KOPT-K1 (cell line): ENCODE data around the gene SCARF1.

Source experiments
- H3K27ac ChIP-seq: fragments of 200-600 bp; sonication (generic); 2 replicates; pipeline ENCODE4 v1.5.1; 2016; ENCODE audit warnings: antibody characterized with exemption, mild to moderate bottlenecking, low read depth, low read length; ENCODE audit not compliant: poor library complexity, severe bottlenecking
- H3K36me3 ChIP-seq: fragments of 200-600 bp; sonication (generic); 2 replicates; pipeline ENCODE4 v1.5.1; 2017; ENCODE audit warnings: antibody characterized with exemption, mild to moderate bottlenecking, low read length, moderate library complexity; ENCODE audit not compliant: insufficient read depth
- H3K9me3 ChIP-seq: fragments of 200-600 bp; sonication (generic); 2 replicates; pipeline ENCODE4 v1.5.1; 2017; ENCODE audit warnings: antibody characterized with exemption, low read length, mild to moderate bottlenecking; ENCODE audit not compliant: insufficient read depth, poor library complexity, severe bottlenecking

The SCARF1 gene

GRCh38 chr17:1639549-1640180, 5.9 kb downstream of the SCARF1 start:
- Histone ChIP-seq H3K9me3 (no peaks in the 10 kb centered on the region), H3K27ac (no peak overlapping the region), H3K36me3 (no peaks in the 10 kb centered on the region)

GRCh38 chr17:1638624-1639300, 6.8 kb downstream of the SCARF1 start:
- Histone ChIP-seq H3K36me3 (no peaks in the 10 kb centered on the region), H3K27ac (no peak overlapping the region), H3K9me3 (no peaks in the 10 kb centered on the region)

- no peak overlapping the region for H3K27ac ChIP-seq
- H3K36me3 ChIP-seq, result no peaks in the 10 kb centered on the region
- no peaks in the 10 kb centered on the region for H3K9me3 ChIP-seq
These were observed 7.4 kb downstream of the SCARF1 start for GRCh38 chr17:1638171-1638590.

DNA sequence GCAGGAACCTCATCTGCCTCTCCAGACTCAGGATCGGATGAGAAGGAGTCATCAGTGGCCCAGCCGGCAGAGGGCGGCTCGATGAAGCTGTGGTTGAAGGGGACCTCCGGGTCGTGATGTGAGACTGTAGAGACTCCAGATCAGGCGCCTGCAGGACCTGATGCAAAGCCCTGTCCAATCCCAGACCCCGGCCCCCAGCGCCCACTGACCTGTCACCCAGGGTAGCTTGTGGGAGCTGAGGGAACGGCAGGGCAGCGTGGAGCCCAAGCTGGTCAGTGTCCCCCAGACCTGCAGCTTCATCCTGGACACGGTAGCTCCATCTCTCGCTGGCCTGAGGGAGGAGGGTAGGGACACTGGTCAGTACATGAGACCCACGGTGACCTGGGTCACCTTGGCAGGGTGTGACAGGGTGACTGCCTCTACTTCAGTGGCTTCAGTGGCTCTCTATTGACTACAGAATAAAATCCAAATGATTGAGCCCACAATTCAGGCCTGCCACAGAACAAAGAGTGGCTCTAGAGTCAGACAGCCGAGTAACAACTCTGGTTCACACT, 8.7 kb downstream of the SCARF1 start:
- no peaks in the 10 kb centered on the region for H3K36me3 ChIP-seq
- no peak overlapping the region for H3K27ac ChIP-seq

DNA sequence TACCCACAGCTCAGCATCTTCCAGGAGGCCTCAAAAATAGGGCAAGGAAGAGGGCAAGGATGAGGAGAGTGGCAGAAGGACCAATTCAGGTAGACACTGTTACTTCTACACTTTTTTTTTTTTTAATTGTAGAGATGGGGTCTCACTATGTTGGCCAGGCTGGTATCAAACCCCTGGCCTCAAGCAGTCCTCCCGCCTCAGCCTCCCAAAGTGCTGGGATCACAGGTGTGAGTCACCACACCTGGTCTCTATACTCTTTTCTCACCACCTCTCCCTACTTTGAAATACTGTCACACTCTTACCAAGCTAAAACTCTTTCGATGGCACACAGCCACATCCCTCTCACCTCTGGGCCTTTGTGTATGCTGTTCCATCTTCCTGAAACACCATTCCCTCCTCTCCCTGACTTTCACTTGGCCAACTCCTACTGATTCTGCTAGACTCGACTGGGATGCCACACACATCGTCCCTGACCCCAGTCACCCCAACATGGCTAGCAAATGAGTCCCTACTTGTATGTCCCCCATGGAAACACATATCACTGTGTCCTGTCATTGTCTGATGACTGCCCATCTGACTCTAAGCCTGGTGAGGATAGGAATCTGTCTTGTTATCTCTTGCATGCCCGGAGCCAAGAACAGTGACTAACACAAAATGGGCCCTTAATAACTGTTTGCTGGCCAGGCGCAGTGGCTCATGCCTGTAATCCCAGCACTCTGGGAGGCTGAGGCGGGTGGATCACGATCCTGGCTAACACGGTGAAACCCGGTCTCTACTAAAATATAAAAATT, 9.7 kb downstream of the SCARF1 start:
- H3K9me3 ChIP-seq, result no peaks in the 10 kb centered on the region
- H3K36me3 ChIP-seq, result no peaks in the 10 kb centered on the region
- H3K27ac ChIP-seq, result no peak overlapping the region

More for the DNA sequence above, 8.7 kb downstream of the SCARF1 start:
- H3K9me3 ChIP-seq, result no peaks in the 10 kb centered on the region

- H3K9me3 ChIP-seq, result no peaks in the 10 kb centered on the region
- no peaks in the 10 kb centered on the region for H3K36me3 ChIP-seq
- no peak overlapping the region for H3K27ac ChIP-seq
These were observed 10.5 kb downstream of the SCARF1 start for GRCh38 chr17:1634841-1635650.

DNA sequence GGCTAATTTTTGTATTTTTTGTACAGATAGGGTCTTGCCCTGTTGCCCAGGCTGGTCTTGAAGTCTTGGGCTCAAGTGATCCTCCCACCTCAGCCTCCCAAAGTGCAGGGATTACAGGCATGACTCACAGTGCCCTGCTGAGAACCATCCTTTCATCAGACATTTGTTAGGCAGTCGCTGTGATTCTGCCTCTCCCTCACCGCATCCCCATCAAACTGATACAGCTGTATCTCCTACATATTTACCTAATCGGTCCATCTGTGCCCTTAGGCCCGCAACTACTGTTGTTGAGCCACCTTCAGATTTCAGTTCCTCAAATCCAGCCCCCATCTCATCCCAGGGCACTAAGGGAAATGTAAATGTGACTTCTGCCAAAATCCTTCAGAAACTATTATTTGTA, 14.9 kb downstream of the SCARF1 start:
- Histone ChIP-seq H3K27ac (no peak overlapping the region), H3K9me3 (no peaks in the 10 kb centered on the region), H3K36me3 (no peaks in the 10 kb centered on the region)

DNA sequence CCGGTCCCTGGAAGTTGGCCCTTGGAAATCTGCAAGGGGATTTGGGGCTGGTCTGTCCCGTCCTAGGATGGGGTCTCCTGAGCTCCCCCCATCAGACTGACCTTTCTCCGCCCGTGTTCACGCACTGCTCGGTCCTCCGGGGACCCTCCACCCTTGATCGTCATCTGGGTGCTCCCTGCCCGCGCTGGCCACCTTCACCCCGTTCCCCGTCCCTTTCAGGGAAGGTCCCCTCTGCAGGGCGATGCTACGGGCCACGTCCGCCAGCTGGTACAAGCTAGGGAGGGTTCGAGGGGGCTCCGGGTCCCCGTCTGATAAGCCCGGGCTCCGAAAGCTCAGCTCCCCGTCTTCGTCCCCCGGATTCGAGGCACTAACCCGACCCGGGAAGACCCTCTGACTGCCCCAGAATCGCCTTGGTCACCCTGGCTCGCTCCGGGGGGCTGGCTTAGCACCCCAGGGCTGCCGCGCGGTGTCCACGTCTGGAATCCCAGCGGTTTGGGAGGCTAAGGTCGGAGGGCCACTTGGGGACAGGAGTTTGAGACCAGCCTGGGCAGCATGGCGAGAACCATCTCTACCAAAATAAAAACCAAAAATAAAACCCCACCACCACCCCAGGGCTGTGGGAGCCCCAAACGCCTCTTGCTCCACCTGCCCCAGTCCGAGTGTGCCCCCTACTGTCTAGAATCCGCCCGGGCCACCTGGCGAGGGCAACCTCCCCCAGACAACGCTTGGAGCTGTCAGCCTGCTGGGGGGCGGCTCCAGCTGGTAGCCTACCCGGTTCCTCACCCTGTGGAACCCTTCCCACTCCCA, 15.8 kb downstream of the SCARF1 start:
- peak overlapping the region; percentile 79 for H3K27ac ChIP-seq
- 0 out of 2 replicates have a peak, but pooled peaks cover 10% of the 10 kb centered on the region for H3K36me3 ChIP-seq
- H3K9me3 ChIP-seq, result no peaks in the 10 kb centered on the region

DNA sequence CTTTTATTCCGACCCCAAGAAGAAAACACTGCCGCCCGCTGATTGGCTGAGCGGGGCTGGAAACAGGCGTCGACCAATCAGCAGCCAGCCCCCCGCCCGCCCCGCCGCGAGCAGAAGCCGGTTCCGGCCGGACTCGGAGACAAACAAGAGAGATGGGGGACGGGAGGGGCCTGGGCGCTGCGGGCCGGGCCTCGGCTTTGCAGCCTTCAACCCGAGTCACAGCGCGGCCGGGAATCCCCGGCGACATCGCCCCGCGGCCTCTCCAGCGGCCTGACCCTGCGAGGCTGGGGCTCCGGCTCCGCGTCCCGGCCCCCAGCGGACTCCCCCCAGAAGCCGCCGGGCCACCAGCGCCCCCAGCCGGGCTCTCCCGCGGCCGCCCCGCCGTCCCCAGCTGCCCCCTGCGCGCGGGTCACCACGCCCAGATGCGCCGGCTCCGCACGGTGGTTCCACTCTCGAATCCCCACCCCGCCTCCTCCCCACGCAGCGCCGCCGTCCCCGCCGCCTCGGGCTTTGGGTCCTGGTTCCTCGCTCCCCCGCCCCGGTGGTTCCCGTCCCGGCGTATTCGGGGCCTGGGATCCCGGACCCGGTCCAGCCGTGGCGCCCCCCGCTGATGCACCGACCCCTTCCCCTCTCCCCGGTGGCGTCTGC, 16.6 kb downstream of the SCARF1 start:
- peaks cover 15% of the 10 kb centered on the region; the same call in 1 of the 2 replicates for H3K36me3 ChIP-seq
- no peaks in the 10 kb centered on the region for H3K9me3 ChIP-seq
- peak overlapping the region; percentile 79 for H3K27ac ChIP-seq

DNA sequence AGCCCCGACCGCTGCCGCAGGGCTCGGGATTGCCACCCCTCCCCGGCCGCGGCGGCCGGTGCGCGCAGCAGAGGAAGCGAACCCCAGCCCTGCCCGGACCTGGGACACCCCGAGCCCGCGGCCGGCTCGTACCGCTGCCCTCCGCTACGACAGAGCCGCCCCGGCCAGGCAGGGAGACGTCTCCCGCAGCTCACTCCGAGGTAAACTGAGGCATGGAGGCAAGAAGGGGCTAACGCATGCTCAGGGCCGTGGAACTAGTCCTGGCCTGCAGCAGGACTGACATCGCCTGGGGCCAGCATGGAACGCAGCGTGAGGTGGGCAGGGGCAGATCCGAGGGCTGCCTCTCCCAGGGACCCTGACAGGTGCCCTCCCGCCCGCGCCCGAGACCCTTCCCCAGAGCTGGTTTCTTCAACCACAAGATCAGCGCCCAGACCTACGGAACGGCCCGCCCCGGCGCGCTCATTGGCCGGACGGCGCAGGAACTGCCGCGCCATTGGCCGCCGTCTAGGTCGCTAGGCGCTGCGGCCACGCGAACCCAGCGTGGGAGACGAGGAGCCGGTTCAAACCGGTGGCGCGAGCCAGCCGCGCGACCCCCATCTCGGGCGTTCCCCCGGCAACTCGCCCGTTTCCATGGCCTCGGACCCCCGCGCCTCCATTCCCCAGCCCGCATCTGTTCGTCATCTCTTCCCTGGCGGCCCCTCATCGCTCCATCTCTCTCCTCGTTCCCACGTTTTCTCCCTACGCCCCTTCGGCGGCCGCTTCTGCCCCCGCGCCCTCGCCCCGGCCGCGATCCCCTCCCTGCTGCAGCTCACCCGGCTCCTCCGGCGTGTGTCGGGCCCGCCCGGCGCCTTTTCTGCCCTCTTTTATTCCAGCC, 17.3 kb downstream of the SCARF1 start, which contains the start of gene SLC43A2:
Gene SLC43A2, minus strand, starts transcription at position 853 of the 874 bp plus-strand sequence. CDS start 960 bp downstream, outside the sequence.
- H3K9me3 ChIP-seq, result no peaks in the 10 kb centered on the region
- peaks cover 18% of the 10 kb centered on the region; the same call in 1 of the 2 replicates for H3K36me3 ChIP-seq
- H3K27ac ChIP-seq, result peak within 1 kb of the TSS; percentile 79

DNA sequence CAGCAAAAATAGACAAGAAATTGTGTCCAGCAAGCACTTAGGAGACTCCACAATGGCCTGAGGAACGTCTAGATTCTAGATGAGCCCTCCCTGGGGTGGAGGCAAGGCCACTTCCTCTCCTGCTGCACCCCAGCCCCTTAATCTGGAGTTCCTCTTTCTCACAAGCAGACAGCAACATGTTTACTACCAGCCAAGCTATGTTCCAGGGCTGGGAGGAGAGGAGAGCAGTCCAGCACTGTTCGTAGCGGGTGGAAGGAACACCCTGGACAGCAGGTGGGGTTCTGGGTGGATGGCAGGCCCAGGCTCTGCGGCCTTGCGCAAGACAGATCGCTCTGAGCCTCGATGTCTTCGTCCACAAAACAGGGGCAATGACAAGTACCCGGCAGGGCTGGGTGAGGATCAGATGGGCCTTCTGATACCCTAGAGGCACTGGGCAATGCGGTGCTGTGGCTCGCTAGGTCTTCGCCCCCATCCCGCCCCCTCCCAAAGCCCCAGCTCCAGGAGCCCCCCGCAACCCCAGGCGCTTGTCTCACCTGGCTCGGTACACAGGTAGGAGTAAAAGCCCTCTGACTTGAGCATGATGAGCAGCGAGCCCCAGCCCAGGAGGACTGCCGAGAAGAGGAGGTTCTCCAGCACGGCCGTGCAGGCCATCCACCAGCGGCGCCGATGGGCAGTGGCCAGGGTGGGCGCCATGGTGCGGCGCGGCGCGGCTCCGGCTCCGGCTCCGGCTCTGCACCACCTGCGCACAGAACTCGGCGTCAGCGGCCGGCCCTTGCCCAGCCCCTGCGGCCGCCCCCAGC, 18.1 kb downstream of the SCARF1 start:
- Histone ChIP-seq H3K36me3 (peaks cover 18% of the 10 kb centered on the region; the same call in 1 of the 2 replicates), H3K9me3 (no peaks in the 10 kb centered on the region), H3K27ac (peak overlapping the region; percentile 79)

DNA sequence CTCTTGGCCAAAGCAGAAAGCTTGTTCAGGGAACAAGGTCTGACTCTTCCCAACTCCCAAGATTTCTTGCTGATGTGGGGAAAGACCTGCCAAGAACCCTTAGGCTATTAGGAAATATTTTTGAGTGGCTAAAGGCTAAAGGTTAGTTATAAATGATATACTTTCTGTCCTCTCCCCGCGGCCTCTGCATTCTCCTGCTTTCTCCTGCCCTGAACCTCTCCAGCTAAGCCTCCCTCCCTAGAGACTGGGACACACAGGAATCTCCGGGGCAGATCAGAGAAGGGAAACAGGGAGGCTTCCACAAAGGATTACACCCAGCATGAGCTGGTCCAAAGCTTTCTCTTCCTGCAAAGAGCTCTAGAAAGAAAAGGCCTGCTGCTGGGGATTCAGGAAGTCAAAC, 19.2 kb downstream of the SCARF1 start:
- H3K9me3 ChIP-seq, result no peaks in the 10 kb centered on the region
- peaks cover 18% of the 10 kb centered on the region; the same call in 1 of the 2 replicates for H3K36me3 ChIP-seq
- peak overlapping the region; percentile 79 for H3K27ac ChIP-seq
